WTC11 (cell line): Measurements from ENCODE around the gene CDH13. TPM values are rescaled to one million over a fixed set of nuclear protein-coding genes. Genes with fewer than 3 reads are reported as not detected.

Experiments
- ATAC-seq: fragments of 200-7000 bp; cut with Tn5 transposase; 2 replicates; pipeline ENCODE4 v1.10.0; 2021; ENCODE audit warnings: mild to moderate bottlenecking, moderate library complexity
- CTCF ChIA-PET: fragments of 300-600 bp; sonication (Branson Sonifier 250); formaldehyde crosslinking; loops from one replicate; lab custom pipeline; 2021; ENCODE audit warnings: antibody characterized with exemption; lab: Charles Lee
- POLR2A ChIA-PET: fragments of 350-600 bp; sonication (Branson Sonifier 250); formaldehyde crosslinking; loops from one replicate; lab custom pipeline; 2021; ENCODE audit warnings: antibody characterized with exemption; lab: Charles Lee
- DNase-seq: peaks from one replicate; pipeline ENCODE4 v3.0.0; 2021; ENCODE audit warnings: low spot score
- H3K27ac Mint-ChIP-seq: 2 replicates; pipeline ENCODE4 v1.8.0; 2021; ENCODE audit warnings: mixed read lengths
- H3K27me3 Mint-ChIP-seq: 2 replicates; pipeline ENCODE4 v1.8.0; 2021; ENCODE audit warnings: low read depth, mild to moderate bottlenecking, moderate library complexity, mixed read lengths
- H3K36me3 Mint-ChIP-seq: 2 replicates; pipeline ENCODE4 v1.8.0; 2021; ENCODE audit warnings: mixed read lengths
- H3K4me1 Mint-ChIP-seq: 2 replicates; pipeline ENCODE4 v1.8.0; 2022; ENCODE audit warnings: mixed read lengths
- H3K4me3 Mint-ChIP-seq: 2 replicates; pipeline ENCODE4 v1.8.0; 2021; ENCODE audit warnings: mild to moderate bottlenecking, moderate library complexity, mixed read lengths
- H3K9me3 Mint-ChIP-seq: 2 replicates; pipeline ENCODE4 v1.8.0; 2021; ENCODE audit warnings: mixed read lengths
- ATF1 ChIP-seq: sonication (generic); formaldehyde crosslinking; IDR thresholded peaks from 2 replicates; pipeline ENCODE4 v1.8.1; 2023; ENCODE audit warnings: mild to moderate bottlenecking, moderate library complexity, missing genetic modification reagents
- ATF3 ChIP-seq: sonication (generic); formaldehyde crosslinking; conservative IDR thresholded peaks from 2 replicates; pipeline ENCODE4 v1.8.1; 2022; ENCODE audit warnings: mild to moderate bottlenecking, missing genetic modification reagents
- EMX1 ChIP-seq: fragments of 250-450 bp; sonication (Bioruptor Pico); IDR thresholded peaks from 2 replicates; pipeline ENCODE4 v1.8.0; 2021; ENCODE audit warnings: mild to moderate bottlenecking
- ERG ChIP-seq: fragments of 250-450 bp; sonication (Bioruptor Pico); IDR thresholded peaks from 2 replicates; pipeline ENCODE4 v1.8.0; 2021; ENCODE audit warnings: mild to moderate bottlenecking
- ESRRA ChIP-seq: sonication (generic); formaldehyde crosslinking; IDR thresholded peaks from 2 replicates; pipeline ENCODE4 v1.8.1; 2022; ENCODE audit warnings: mild to moderate bottlenecking, missing genetic modification reagents, borderline replicate concordance
- NR1H2 ChIP-seq: sonication (generic); formaldehyde crosslinking; IDR thresholded peaks from 2 replicates; pipeline ENCODE4 v1.9.0; 2021; ENCODE audit warnings: mild to moderate bottlenecking, moderate library complexity, missing genetic modification reagents
- NR3C1 ChIP-seq: sonication (generic); formaldehyde crosslinking; conservative IDR thresholded peaks from 2 replicates; pipeline ENCODE4 v1.8.1; 2023; ENCODE audit warnings: low read depth, mild to moderate bottlenecking, missing genetic modification reagents
- ZNF281 ChIP-seq: sonication (generic); formaldehyde crosslinking; IDR thresholded peaks from 2 replicates; pipeline ENCODE4 v1.8.0; 2023; ENCODE audit warnings: mild to moderate bottlenecking, missing genetic modification reagents
- total RNA-seq: library from RNA; stranded (reverse); gene quantifications from 3 replicates; pipeline ENCODE4 v1.2.3, GENCODE V29; 2021
- TF ChIP-seq, protein P1 (sequence below): sonication (generic); formaldehyde crosslinking; IDR thresholded peaks from 2 replicates; pipeline ENCODE4 v1.8.1; 2023; ENCODE audit warnings: mild to moderate bottlenecking, missing genetic modification reagents
- TF ChIP-seq, protein P2 (sequence below): sonication (generic); formaldehyde crosslinking; IDR thresholded peaks from 2 replicates; pipeline ENCODE4 v1.8.1; 2023; ENCODE audit warnings: mild to moderate bottlenecking, missing genetic modification reagents, moderate library complexity
- TF ChIP-seq, protein P3 (sequence below): sonication (generic); formaldehyde crosslinking; conservative IDR thresholded peaks from 2 replicates; pipeline ENCODE4 v1.8.1; 2023; ENCODE audit warnings: mild to moderate bottlenecking, low read depth, missing genetic modification reagents, moderate library complexity
- TF ChIP-seq, protein P4 (sequence below): sonication (generic); formaldehyde crosslinking; IDR thresholded peaks from 2 replicates; pipeline ENCODE4 v1.8.0; 2022; ENCODE audit warnings: missing genetic modification reagents

The CDH13 gene
- total RNA-seq, 1 experiment from 2014 or later = 0.81 TPM

DNA sequence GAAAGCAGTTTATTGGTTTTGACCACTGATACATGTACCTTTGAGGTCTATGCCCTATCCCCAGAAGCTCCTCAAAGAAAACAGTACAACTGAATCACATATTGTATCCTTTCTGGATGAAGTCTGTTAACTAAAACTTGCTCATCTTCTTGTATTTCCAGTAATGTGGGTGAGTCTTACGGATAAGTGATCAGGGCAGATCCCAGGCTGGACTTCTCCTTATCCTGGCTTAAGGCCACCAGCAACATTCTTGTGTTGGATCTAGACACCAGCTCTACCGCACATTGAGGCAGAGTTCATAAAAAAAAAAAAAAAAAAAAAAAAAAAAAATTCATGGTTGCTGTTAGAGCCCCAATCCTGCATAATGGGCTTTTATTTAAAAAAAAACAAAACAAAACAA is 644.4 kb downstream of the CDH13 start:
- DNase-seq = no peak
- ChIA-PET CTCF (no interaction called here), POLR2A (no interaction called here)
- Mint-ChIP-seq H3K4me1 (no peaks in the 10 kb centered on the region), H3K9me3 (0 out of 2 replicates have a peak, but pooled peaks cover 3% of the 10 kb centered on the region), H3K27me3 (no peaks in the 10 kb centered on the region; the same call in 1 of the 2 replicates), H3K4me3 (no peak overlapping the region), H3K36me3 (no peaks in the 10 kb centered on the region), H3K27ac (no peak overlapping the region)
- TF ChIP-seq ESRRA (CRISPR knock-in tag) (no peak), NR1H2 (CRISPR knock-in tag) (no peak), ATF3 (CRISPR knock-in tag) (no peak), ZNF281 (CRISPR knock-in tag) (no peak), ERG (no peak), EMX1 (CRISPR knock-in tag) (no peak)
- TF ChIP-seq, protein P1, sequence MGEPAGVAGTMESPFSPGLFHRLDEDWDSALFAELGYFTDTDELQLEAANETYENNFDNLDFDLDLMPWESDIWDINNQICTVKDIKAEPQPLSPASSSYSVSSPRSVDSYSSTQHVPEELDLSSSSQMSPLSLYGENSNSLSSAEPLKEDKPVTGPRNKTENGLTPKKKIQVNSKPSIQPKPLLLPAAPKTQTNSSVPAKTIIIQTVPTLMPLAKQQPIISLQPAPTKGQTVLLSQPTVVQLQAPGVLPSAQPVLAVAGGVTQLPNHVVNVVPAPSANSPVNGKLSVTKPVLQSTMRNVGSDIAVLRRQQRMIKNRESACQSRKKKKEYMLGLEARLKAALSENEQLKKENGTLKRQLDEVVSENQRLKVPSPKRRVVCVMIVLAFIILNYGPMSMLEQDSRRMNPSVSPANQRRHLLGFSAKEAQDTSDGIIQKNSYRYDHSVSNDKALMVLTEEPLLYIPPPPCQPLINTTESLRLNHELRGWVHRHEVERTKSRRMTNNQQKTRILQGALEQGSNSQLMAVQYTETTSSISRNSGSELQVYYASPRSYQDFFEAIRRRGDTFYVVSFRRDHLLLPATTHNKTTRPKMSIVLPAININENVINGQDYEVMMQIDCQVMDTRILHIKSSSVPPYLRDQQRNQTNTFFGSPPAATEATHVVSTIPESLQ (CRISPR knock-in tag) = no peak
- TF ChIP-seq, protein P2, sequence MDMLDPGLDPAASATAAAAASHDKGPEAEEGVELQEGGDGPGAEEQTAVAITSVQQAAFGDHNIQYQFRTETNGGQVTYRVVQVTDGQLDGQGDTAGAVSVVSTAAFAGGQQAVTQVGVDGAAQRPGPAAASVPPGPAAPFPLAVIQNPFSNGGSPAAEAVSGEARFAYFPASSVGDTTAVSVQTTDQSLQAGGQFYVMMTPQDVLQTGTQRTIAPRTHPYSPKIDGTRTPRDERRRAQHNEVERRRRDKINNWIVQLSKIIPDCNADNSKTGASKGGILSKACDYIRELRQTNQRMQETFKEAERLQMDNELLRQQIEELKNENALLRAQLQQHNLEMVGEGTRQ (CRISPR knock-in tag) = no peak
- ATAC-seq = no peak

GRCh38 chr16:83271970-83272575 is 645.3 kb downstream of the CDH13 start:
- ChIA-PET POLR2A (no interaction called here), CTCF (interaction anchor here (1.4 kb wide), 1 partner anchor 36 kb away, joined by 3 read pairs; no protein-coding TSS in a partner anchor)
- H3K36me3 Mint-ChIP-seq = no peaks in the 10 kb centered on the region
- H3K27me3 Mint-ChIP-seq = no peaks in the 10 kb centered on the region; the same call in 1 of the 2 replicates
- H3K9me3 Mint-ChIP-seq = 0 out of 2 replicates have a peak, but pooled peaks cover 3% of the 10 kb centered on the region
- no peak for ATAC-seq
- TF ChIP-seq, protein P3, sequence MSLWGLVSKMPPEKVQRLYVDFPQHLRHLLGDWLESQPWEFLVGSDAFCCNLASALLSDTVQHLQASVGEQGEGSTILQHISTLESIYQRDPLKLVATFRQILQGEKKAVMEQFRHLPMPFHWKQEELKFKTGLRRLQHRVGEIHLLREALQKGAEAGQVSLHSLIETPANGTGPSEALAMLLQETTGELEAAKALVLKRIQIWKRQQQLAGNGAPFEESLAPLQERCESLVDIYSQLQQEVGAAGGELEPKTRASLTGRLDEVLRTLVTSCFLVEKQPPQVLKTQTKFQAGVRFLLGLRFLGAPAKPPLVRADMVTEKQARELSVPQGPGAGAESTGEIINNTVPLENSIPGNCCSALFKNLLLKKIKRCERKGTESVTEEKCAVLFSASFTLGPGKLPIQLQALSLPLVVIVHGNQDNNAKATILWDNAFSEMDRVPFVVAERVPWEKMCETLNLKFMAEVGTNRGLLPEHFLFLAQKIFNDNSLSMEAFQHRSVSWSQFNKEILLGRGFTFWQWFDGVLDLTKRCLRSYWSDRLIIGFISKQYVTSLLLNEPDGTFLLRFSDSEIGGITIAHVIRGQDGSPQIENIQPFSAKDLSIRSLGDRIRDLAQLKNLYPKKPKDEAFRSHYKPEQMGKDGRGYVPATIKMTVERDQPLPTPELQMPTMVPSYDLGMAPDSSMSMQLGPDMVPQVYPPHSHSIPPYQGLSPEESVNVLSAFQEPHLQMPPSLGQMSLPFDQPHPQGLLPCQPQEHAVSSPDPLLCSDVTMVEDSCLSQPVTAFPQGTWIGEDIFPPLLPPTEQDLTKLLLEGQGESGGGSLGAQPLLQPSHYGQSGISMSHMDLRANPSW (CRISPR knock-in tag) = no peak
- TF ChIP-seq, protein P4, sequence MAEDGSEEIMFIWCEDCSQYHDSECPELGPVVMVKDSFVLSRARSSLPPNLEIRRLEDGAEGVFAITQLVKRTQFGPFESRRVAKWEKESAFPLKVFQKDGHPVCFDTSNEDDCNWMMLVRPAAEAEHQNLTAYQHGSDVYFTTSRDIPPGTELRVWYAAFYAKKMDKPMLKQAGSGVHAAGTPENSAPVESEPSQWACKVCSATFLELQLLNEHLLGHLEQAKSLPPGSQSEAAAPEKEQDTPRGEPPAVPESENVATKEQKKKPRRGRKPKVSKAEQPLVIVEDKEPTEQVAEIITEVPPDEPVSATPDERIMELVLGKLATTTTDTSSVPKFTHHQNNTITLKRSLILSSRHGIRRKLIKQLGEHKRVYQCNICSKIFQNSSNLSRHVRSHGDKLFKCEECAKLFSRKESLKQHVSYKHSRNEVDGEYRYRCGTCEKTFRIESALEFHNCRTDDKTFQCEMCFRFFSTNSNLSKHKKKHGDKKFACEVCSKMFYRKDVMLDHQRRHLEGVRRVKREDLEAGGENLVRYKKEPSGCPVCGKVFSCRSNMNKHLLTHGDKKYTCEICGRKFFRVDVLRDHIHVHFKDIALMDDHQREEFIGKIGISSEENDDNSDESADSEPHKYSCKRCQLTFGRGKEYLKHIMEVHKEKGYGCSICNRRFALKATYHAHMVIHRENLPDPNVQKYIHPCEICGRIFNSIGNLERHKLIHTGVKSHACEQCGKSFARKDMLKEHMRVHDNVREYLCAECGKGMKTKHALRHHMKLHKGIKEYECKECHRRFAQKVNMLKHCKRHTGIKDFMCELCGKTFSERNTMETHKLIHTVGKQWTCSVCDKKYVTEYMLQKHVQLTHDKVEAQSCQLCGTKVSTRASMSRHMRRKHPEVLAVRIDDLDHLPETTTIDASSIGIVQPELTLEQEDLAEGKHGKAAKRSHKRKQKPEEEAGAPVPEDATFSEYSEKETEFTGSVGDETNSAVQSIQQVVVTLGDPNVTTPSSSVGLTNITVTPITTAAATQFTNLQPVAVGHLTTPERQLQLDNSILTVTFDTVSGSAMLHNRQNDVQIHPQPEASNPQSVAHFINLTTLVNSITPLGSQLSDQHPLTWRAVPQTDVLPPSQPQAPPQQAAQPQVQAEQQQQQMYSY (CRISPR knock-in tag) = no peak
- TF ChIP-seq NR3C1 (CRISPR knock-in tag) (no peak), ATF1 (CRISPR knock-in tag) (no peak), ESRRA (CRISPR knock-in tag) (no peak)
- no peak for DNase-seq
- H3K27ac Mint-ChIP-seq = no peak overlapping the region
- H3K4me3 Mint-ChIP-seq = no peak overlapping the region
- H3K4me1 Mint-ChIP-seq = no peaks in the 10 kb centered on the region
